Measurements from ENCODE around the gene TRMT6. TPM values are rescaled to one million over a fixed set of nuclear protein-coding genes. Genes with fewer than 3 reads are reported as not detected.

TRMT6 gene
- total RNA-seq, 1 donor from 2014 or later, result 15.8 TPM

DNA sequence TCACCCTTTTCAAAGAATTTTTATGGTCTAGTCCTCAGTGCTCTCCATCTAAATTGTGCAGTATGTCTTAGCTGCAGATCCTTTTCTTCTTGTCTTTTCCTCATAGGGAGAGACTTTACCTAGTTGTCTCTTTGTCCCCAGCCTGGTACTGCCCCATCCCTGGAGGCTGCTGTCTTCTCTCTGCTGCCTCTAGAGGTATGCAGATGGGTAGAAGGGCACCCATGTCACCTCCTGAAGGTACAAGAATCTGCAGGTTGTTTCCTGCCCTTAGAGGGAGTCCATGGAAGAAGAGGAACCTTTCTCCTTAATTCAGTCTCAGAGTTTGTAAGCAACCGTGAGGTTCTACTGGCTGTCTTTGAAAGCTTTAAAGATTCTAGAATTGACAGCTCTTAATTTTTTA, 39.2 kb upstream of the TRMT6 start:
- TF ChIP-seq, protein P1, sequence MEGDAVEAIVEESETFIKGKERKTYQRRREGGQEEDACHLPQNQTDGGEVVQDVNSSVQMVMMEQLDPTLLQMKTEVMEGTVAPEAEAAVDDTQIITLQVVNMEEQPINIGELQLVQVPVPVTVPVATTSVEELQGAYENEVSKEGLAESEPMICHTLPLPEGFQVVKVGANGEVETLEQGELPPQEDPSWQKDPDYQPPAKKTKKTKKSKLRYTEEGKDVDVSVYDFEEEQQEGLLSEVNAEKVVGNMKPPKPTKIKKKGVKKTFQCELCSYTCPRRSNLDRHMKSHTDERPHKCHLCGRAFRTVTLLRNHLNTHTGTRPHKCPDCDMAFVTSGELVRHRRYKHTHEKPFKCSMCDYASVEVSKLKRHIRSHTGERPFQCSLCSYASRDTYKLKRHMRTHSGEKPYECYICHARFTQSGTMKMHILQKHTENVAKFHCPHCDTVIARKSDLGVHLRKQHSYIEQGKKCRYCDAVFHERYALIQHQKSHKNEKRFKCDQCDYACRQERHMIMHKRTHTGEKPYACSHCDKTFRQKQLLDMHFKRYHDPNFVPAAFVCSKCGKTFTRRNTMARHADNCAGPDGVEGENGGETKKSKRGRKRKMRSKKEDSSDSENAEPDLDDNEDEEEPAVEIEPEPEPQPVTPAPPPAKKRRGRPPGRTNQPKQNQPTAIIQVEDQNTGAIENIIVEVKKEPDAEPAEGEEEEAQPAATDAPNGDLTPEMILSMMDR (IDR thresholded peaks at IDR 0.05; ENCODE audit: unreplicated experiment), result no peak
- Mint-ChIP-seq H3K27me3 (no peaks in the 10 kb centered on the region), H3K4me3 (ENCODE audit: low read depth) (no peak overlapping the region), H3K4me1 (ENCODE audit: low read depth) (no peaks in the 10 kb centered on the region), H3K27ac (no peak overlapping the region), H3K36me3 (ENCODE audit: insufficient read depth) (peaks cover 5% of the 10 kb centered on the region), H3K9me3 (ENCODE audit: low read depth) (no peaks in the 10 kb centered on the region)
- DNase-seq (ENCODE audit: low spot score, unreplicated experiment), result no peak

DNA sequence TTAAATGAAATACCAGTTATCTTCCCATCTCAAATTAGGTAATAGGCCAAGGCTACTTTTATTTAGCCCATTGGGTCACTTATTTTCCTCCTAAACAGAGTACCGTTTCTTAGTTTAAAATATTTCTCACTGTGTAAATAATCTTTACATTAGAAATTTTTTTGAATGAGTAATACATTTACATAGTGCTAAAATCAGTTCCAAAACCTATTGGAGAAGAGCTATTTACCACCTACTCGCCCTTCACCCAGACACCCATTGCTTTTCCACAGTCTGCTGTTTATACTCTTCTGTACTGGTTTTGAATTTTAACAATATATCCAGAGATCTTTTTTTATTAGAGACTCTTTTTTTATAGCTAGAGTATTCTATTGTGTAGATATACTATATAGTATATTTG, 37.0 kb upstream of the TRMT6 start:
- TF ChIP-seq, protein P1 (IDR thresholded peaks at IDR 0.05; ENCODE audit: unreplicated experiment), result no peak
- H3K9me3 Mint-ChIP-seq (ENCODE audit: low read depth), result no peaks in the 10 kb centered on the region
- H3K27ac Mint-ChIP-seq, result no peak overlapping the region
- peaks cover 5% of the 10 kb centered on the region for H3K36me3 Mint-ChIP-seq (ENCODE audit: insufficient read depth)
- no peak overlapping the region for H3K4me3 Mint-ChIP-seq (ENCODE audit: low read depth)
- DNase-seq (ENCODE audit: low spot score, unreplicated experiment), result no peak
- no peaks in the 10 kb centered on the region for H3K27me3 Mint-ChIP-seq
- no peaks in the 10 kb centered on the region for H3K4me1 Mint-ChIP-seq (ENCODE audit: low read depth)

DNA sequence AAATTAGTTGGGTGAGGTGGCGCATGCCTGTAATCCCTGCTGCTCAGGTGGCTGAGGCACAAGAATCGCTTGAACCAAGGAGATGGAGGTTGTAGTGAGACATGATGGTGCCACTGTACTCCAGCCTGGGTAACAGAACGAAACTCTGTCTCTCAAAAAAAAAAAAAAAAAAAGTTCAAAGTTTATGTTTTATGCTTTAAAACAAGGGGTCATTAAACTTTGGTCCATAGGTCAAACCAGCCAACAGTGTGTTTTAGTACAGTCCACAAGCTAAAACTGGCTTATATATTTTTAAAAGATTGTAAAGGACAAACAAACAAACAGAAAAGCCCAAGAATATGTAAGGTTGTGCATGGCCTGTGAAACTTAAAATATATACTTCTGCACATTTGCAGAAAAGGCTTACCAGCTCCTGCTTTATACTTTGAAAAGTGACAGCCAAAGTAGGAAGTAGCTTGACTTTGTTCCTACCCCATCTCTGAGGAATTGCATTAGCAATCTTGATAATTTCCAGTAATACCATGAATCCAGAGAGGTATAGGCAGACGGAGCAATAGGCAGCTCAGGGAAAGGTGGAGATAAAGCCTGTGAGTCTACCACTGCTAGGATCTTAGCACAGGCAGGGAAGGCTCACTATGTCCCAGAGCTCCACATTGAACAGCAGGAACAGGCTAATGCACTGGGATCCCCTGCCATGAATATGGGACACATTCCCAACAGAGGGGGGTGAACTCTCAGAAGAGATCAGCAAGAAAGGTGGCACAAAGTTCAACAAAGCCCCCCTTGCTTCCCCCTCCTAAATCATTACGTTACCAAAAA, 30.6 kb upstream of the TRMT6 start:
- no peaks in the 10 kb centered on the region for H3K4me1 Mint-ChIP-seq (ENCODE audit: low read depth)
- no peaks in the 10 kb centered on the region for H3K9me3 Mint-ChIP-seq (ENCODE audit: low read depth)
- H3K27me3 Mint-ChIP-seq, result no peaks in the 10 kb centered on the region
- H3K4me3 Mint-ChIP-seq (ENCODE audit: low read depth), result no peak overlapping the region
- H3K27ac Mint-ChIP-seq, result no peak overlapping the region
- TF ChIP-seq, protein P1 (IDR thresholded peaks at IDR 0.05; ENCODE audit: unreplicated experiment), result no peak
- DNase-seq (ENCODE audit: low spot score, unreplicated experiment), result no peak
- H3K36me3 Mint-ChIP-seq (ENCODE audit: insufficient read depth), result peaks cover 5% of the 10 kb centered on the region

DNA sequence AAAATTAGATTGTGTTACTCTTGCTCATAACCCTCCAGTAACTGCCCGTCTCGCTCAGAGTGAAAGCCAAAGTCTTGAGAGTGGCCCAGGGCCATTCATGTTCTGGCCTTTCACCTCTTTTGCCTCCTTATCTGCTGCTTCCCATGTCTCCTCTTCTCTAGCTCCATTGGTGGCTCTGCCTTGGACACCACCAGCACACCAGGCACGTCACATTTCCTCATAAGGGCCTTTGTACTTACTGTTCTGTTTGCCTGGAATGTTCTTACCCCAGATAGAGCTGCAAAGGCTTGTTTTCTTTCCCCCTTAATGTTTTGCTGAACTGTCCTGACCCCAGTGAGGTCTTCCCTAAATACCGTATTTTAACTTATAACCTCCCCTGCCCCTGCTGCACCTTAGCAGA, 29.5 kb upstream of the TRMT6 start:
- TF ChIP-seq, protein P1 (IDR thresholded peaks at IDR 0.05; ENCODE audit: unreplicated experiment), result no peak
- H3K4me1 Mint-ChIP-seq (ENCODE audit: low read depth), result no peaks in the 10 kb centered on the region
- H3K9me3 Mint-ChIP-seq (ENCODE audit: low read depth), result no peaks in the 10 kb centered on the region
- no peak overlapping the region for H3K27ac Mint-ChIP-seq
- peaks cover 5% of the 10 kb centered on the region for H3K36me3 Mint-ChIP-seq (ENCODE audit: insufficient read depth)
- H3K27me3 Mint-ChIP-seq, result no peaks in the 10 kb centered on the region
- H3K4me3 Mint-ChIP-seq (ENCODE audit: low read depth), result no peak overlapping the region
- DNase-seq (ENCODE audit: low spot score, unreplicated experiment), result no peak

DNA sequence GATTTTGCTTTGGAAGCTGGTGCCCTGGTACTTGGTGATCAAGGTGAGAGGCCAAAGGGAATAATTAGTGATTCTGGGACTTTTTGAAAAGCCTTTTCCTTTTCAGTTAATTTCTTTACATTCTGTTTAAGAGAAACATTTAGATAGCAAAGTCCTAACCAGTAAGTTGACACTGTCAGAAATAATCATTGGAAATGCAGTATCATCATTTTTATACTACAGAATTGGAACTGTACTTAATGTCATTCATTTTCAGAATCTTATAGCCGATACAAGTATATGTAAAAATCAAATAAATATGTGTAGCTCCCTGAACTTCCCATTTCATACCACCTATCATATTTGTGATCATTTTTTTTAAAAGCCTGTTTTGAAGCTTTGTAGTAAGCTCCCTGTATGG, 27.6 kb upstream of the TRMT6 start:
- no peak overlapping the region for H3K4me3 Mint-ChIP-seq (ENCODE audit: low read depth)
- H3K36me3 Mint-ChIP-seq (ENCODE audit: insufficient read depth), result peaks cover 6% of the 10 kb centered on the region
- TF ChIP-seq, protein P1 (IDR thresholded peaks at IDR 0.05; ENCODE audit: unreplicated experiment), result no peak
- no peak for DNase-seq (ENCODE audit: low spot score, unreplicated experiment)
- H3K27me3 Mint-ChIP-seq, result no peaks in the 10 kb centered on the region
- no peak overlapping the region for H3K27ac Mint-ChIP-seq
- no peaks in the 10 kb centered on the region for H3K4me1 Mint-ChIP-seq (ENCODE audit: low read depth)
- no peaks in the 10 kb centered on the region for H3K9me3 Mint-ChIP-seq (ENCODE audit: low read depth)

All from progenitor cell of endocrine pancreas (in vitro differentiated cells).